ENCODE data around the gene FOLR1.

DNA sequence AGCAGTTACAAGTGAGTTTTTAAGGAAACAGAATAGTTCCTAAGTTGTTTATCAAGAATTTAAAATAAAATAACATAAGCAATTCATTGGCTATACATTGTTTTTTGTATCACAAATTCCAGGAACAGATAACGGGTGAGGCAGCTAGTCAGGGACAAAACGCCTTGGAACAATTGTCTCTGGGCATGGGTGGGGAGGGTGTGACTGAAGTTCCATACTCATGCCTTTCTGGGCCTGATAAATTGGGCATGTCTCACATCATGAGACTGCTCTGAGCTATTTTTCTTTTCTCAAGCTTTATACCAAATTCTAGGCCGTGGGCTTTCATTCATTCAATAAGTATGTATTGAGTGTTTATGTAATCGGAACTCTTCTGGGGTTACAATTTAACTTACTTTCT, 34.8 kb upstream of the FOLR1 start:
- no peak for TF ChIP-seq CTCF (conservative IDR thresholded peaks at IDR 0.05; ENCODE audit: low read depth, low read length)
- no peak for TF ChIP-seq EZH2 (IDR thresholded peaks at IDR 0.05; ENCODE audit: borderline replicate concordance, low read depth, low read length, poor library complexity, severe bottlenecking)

Data from A673 (cell line).